Fibroblast of pulmonary artery (primary cell): ENCODE data around the gene MEOX1.

Source experiments
- DNase-seq: peaks from one replicate; pipeline ENCODE4 v3.0.0-alpha.2; 2010; ENCODE audit warnings: low read depth
- H3K4me3 ChIP-seq: replicated peaks from 2 replicates; pipeline ENCODE4 v1.5.1; 2011; ENCODE audit warnings: low read depth, mild to moderate bottlenecking, control low read depth, low read length, moderate library complexity
- CTCF ChIP-seq: IDR thresholded peaks from 2 replicates; pipeline ENCODE4 v1.5.1; 2011; ENCODE audit warnings: mild to moderate bottlenecking, control low read depth, low read length, inconsistent platforms; ENCODE audit errors: missing control alignments

MEOX1 gene

DNA sequence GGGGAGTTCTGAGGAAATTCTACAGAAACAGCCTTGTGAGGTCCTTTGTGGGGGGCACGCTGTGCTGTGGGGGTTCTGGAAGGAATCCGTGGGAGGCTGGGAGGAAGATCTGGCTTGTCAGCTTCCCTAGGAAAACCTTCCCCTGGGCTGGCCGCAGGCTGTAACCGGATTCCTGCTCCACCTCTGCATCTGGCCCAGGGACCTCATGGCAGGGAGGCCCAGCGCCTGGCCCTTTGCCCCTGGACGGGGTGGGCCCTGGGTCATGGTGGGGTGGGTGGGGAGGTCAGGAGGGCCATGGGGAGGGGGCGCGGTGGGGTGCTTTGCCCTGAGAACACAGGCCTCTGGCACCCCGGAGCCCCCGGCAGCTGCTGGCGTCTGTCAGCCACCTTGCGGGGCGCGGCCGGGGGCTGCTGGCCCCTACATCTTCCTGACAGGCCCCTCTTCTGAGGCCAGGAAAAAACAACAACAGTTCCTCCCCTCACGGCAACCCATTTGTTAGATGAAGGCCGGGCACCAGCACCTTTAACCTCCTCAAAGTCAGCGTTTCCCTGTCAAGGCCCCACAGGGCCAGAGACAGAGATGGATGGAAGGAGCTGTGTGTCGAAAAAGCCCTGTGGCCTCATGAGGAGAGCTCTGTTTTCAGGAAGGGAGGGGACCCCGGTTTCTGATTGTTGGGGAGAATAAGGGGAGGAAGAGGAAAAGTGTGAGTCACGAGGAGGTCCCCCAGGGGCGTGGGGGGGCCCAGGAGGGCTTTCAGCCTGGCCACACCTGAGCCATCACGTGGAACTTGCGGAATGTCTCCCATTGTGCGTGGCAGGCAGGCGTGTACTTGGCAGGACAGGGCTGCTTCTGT is 3.6 kb upstream of the MEOX1 start:
- TF ChIP-seq CTCF: no peak
- no peak overlapping the region for H3K4me3 ChIP-seq
- no peak for DNase-seq

DNA sequence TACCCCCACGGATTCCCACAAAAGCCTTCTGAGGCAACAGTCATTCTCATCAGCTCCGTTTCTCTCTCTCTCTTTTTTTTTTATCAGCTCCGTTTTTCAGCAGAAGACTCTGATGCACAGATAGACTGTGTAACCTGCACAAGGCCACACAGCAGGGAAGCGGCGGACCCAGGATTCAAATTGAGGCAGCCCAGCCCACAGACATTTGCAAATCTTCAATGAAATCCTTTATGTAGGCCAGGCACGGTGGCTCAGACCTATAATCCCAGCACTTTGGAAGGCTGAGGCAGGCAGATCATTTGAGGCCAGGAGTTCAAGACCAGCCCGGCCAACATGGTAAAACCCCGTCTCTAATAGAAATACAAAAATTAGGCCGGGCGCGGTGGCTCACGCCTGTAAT is 2.4 kb upstream of the MEOX1 start:
- no peak overlapping the region for H3K4me3 ChIP-seq
- DNase-seq: no peak
- no peak for TF ChIP-seq CTCF

DNA sequence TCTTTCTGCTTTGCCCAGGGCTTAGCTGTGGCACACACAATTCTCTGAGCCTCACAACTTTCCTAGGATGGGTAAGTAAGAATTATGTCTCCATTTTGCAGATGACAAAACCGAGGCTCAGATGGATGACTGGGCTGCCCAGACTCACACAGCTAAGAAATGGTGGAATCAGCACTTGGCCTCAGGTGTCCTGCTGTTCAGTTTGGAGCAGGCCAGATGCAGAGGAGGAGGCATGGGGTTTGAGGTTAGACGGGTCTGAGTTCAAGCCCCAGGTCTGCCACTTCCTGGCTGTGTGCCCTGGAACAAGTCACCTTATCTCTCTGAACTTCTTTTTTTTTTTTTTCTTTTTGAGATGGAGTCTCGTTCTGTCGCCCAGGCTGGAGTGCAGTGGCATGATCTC is 1.7 kb upstream of the MEOX1 start:
- no peak overlapping the region for H3K4me3 ChIP-seq
- no peak for DNase-seq
- no peak for TF ChIP-seq CTCF

- no peak for DNase-seq
- H3K4me3 ChIP-seq: no peak overlapping the region
- no peak for TF ChIP-seq CTCF
These were observed 855 bp upstream of the MEOX1 start for GRCh38 chr17:43662413-43663141.

- no peak overlapping the region for H3K4me3 ChIP-seq
- DNase-seq: no peak
- TF ChIP-seq CTCF: no peak
These were observed 767 bp downstream of the MEOX1 start for GRCh38 chr17:43660816-43661493.

GRCh38 chr17:43659823-43660617 is 1.7 kb downstream of the MEOX1 start:
- TF ChIP-seq CTCF: no peak
- no peak for DNase-seq
- H3K4me3 ChIP-seq: no peak overlapping the region
